ENCODE results near the gene PRKCA. TPM values are rescaled to one million over a fixed set of nuclear protein-coding genes. Genes with fewer than 3 reads are reported as not detected.

PRKCA gene
- total and polyA plus RNA-seq, 2 of the 13 experiments (the other 11 are each of a cell fraction or from before 2014, with no cell fraction given) = 18.5 to 21.5 TPM

DNA sequence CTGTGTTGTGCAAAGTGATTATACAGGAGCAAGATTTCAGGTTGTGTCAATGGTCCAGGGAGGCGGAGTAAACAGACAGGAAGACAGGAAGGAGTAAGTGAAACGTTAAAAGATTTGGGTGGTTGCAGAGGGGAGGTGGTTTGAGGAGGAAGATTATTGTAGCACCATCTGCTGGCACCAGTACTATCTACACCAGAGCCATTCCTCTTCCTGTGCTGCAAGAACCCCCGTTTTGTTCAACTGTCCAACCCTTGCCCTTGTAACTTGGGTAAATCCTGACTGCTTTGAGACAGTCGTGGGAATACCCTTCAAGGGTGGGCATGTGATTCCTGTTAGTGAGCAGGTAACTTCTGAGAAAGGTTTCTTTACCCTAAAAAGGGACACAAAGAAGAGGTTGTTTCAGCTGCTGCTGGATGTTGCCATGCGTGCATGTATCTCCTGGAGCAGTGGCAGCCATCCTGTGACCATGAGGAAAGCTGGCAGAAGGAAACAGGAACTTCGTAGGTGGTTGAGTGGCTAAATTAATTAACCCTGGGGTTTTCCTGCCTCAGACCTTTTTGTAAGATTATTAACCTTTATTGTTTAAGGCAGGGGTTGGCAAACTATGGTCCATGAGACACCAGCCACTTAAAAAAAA lies 124.1 kb downstream of the PRKCA start (continued):
- TF ChIP-seq, protein P1, sequence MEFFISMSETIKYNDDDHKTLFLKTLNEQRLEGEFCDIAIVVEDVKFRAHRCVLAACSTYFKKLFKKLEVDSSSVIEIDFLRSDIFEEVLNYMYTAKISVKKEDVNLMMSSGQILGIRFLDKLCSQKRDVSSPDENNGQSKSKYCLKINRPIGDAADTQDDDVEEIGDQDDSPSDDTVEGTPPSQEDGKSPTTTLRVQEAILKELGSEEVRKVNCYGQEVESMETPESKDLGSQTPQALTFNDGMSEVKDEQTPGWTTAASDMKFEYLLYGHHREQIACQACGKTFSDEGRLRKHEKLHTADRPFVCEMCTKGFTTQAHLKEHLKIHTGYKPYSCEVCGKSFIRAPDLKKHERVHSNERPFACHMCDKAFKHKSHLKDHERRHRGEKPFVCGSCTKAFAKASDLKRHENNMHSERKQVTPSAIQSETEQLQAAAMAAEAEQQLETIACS (CRISPR knock-in tag; IDR thresholded peaks at IDR 0.05) = no peak
- TF ChIP-seq, protein P2, sequence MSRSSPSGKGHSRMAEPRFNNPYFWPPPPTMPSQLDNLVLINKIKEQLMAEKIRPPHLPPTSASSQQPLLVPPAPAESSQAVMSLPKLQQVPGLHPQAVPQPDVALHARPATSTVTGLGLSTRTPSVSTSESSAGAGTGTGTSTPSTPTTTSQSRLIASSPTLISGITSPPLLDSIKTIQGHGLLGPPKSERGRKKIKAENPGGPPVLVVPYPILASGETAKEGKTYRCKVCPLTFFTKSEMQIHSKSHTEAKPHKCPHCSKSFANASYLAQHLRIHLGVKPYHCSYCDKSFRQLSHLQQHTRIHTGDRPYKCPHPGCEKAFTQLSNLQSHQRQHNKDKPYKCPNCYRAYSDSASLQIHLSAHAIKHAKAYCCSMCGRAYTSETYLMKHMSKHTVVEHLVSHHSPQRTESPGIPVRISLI (CRISPR knock-in tag; IDR thresholded peaks at IDR 0.05; ENCODE audit: borderline replicate concordance) = peak; percentile 34; the same call in 1 of the 2 replicates
- TF ChIP-seq ZNF556 (CRISPR knock-in tag; IDR thresholded peaks at IDR 0.05; ENCODE audit: borderline replicate concordance) (peak; percentile 64; the same call in 1 of the 2 replicates), ZNF510 (CRISPR knock-in tag; IDR thresholded peaks at IDR 0.05; ENCODE audit: low read depth) (peak; percentile 60; the same call in 1 of the 2 replicates), RCOR2 (CRISPR knock-in tag; IDR thresholded peaks at IDR 0.05) (peak; percentile 62; the same call in 1 of the 2 replicates), NR2C2 (CRISPR knock-in tag; IDR thresholded peaks at IDR 0.05; ENCODE audit: borderline replicate concordance) (0 out of 2 replicates have a peak, but pooled peaks have one; percentile 27), SYNCRIP (IDR thresholded peaks at IDR 0.05; ENCODE audit: insufficient read depth, low read depth, low read length) (no peak), ZNF761 (CRISPR knock-in tag; conservative IDR thresholded peaks at IDR 0.05) (0 out of 2 replicates have a peak, but pooled peaks have one; percentile 55), ZNF335 (CRISPR knock-in tag; IDR thresholded peaks at IDR 0.05) (0 out of 2 replicates have a peak, but pooled peaks have one; percentile 47), STAG1 (CRISPR knock-in tag; IDR thresholded peaks at IDR 0.05) (peak; percentile 85), GATAD2A (CRISPR knock-in tag; IDR thresholded peaks at IDR 0.05) (peak; percentile 58), EP300 (IDR thresholded peaks at IDR 0.05; ENCODE audit: low read depth in 2 of 2, low read length in 2 of 2) (peak in 1 of 2 experiments; percentile 14; a peak in 1 of 4 replicates), EP300 (CRISPR knock-in tag; IDR thresholded peaks at IDR 0.05; ENCODE audit: borderline replicate concordance) (0 out of 2 replicates have a peak, but pooled peaks have one; percentile 43), GABPA (IDR thresholded peaks at IDR 0.05; ENCODE audit: low read depth, low read length) (no peak), GABPA (CRISPR knock-in tag; IDR thresholded peaks at IDR 0.05; ENCODE audit: low read depth) (peak; percentile 53; the same call in 1 of the 2 replicates), ZNF383 (CRISPR knock-in tag; IDR thresholded peaks at IDR 0.05; ENCODE audit: borderline replicate concordance) (0 out of 2 replicates have a peak, but pooled peaks have one; percentile 63)
- TF ChIP-seq, protein P3, sequence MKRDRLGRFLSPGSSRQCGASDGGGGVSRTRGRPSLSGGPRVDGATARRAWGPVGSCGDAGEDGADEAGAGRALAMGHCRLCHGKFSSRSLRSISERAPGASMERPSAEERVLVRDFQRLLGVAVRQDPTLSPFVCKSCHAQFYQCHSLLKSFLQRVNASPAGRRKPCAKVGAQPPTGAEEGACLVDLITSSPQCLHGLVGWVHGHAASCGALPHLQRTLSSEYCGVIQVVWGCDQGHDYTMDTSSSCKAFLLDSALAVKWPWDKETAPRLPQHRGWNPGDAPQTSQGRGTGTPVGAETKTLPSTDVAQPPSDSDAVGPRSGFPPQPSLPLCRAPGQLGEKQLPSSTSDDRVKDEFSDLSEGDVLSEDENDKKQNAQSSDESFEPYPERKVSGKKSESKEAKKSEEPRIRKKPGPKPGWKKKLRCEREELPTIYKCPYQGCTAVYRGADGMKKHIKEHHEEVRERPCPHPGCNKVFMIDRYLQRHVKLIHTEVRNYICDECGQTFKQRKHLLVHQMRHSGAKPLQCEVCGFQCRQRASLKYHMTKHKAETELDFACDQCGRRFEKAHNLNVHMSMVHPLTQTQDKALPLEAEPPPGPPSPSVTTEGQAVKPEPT (CRISPR knock-in tag; IDR thresholded peaks at IDR 0.05; ENCODE audit: low read depth) = 0 out of 2 replicates have a peak, but pooled peaks have one; percentile 18
- TF ChIP-seq, protein P4, sequence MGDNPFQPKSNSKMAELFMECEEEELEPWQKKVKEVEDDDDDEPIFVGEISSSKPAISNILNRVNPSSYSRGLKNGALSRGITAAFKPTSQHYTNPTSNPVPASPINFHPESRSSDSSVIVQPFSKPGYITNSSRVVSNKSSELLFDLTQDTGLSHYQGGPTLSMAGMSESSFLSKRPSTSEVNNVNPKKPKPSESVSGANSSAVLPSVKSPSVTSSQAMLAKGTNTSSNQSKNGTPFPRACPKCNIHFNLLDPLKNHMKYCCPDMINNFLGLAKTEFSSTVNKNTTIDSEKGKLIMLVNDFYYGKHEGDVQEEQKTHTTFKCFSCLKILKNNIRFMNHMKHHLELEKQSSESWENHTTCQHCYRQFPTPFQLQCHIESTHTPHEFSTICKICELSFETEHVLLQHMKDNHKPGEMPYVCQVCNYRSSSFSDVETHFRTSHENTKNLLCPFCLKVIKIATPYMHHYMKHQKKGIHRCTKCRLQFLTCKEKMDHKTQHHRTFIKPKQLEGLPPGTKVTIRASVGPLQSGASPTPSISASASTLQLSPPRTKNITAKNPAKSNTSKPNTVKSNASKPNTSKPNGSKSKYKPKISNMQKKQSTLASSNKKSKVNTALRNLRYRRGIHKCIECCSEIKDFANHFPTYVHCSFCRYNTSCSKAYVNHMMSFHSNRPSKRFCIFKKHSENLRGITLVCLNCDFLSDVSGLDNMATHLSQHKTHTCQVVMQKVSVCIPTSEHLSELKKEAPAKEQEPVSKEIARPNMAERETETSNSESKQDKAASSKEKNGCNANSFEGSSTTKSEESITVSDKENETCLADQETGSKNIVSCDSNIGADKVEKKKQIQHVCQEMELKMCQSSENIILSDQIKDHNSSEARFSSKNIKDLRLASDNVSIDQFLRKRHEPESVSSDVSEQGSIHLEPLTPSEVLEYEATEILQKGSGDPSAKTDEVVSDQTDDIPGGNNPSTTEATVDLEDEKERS (CRISPR knock-in tag; IDR thresholded peaks at IDR 0.05) = peak; percentile 63; the same call in 1 of the 2 replicates
- TF ChIP-seq, protein P5, sequence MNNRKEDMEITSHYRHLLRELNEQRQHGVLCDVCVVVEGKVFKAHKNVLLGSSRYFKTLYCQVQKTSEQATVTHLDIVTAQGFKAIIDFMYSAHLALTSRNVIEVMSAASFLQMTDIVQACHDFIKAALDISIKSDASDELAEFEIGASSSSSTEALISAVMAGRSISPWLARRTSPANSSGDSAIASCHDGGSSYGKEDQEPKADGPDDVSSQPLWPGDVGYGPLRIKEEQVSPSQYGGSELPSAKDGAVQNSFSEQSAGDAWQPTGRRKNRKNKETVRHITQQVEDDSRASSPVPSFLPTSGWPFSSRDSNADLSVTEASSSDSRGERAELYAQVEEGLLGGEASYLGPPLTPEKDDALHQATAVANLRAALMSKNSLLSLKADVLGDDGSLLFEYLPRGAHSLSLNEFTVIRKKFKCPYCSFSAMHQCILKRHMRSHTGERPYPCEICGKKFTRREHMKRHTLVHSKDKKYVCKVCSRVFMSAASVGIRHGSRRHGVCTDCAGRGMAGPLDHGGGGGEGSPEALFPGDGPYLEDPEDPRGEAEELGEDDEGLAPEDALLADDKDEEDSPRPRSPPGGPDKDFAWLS (CRISPR knock-in tag; IDR thresholded peaks at IDR 0.05; ENCODE audit: borderline replicate concordance) = peak; percentile 75; the same call in 1 of the 2 replicates

Data from HepG2 (cell line).